K562 (cell line): Measurements from ENCODE around the gene RCC2. TPM values are rescaled to one million over a fixed set of nuclear protein-coding genes. Genes with fewer than 3 reads are reported as not detected.
A peak's percentile ranks its signal among the peaks of the same experiment; 100 is the strongest.

Source experiments
- ATAC-seq: fragments of 200-7000 bp; cut with Tn5 transposase; 3 replicates; pipeline ENCODE4 v1.9.1; 2020; ENCODE audit warnings: moderate library complexity
- BruUV-seq: library from RNA; stranded (reverse); fragments of 400-500 nt; replicated peaks from 2 replicates; lab custom pipeline; 2021; lab: Mats Ljungman, UMichigan
- CTCF ChIA-PET: fragments of 300-600 bp; formaldehyde crosslinking; extraction: SDS; loops from one replicate; lab custom pipeline; 2021; ENCODE audit warnings: low intra/inter-chr PET ratio; lab: Yijun Ruan, JAX
- POLR2A ChIA-PET: fragments of 300-600, 350-650 bp; sonication (Branson Sonifier 250); formaldehyde crosslinking; extraction: SDS; loops from one replicate; lab custom pipeline; 2021; ENCODE audit warnings: antibody characterized with exemption, inconsistent platforms; lab: Yijun Ruan, JAX
- DNase-seq, 4 experiments: peaks; one replicate each; pipeline versions ENCODE4 v3.0.0 to v3.0.0-alpha.2; 2011 to 2018; ENCODE audit warnings: low spot score in 3 of 4, mixed read lengths in 3 of 4; ENCODE audit errors: extremely low read depth in 1 of 4
- FAIRE-seq: peaks from 2 replicates; lab custom pipeline; 2011; peaks lifted over from hg19 to GRCh38; lab: Jason Lieb, UNC
- H2AFZ ChIP-seq: 2 replicates; pipeline ENCODE4 v1.6.0; 2011; ENCODE audit warnings: low read depth, low read length, control low read depth, inconsistent platforms
- H3K27ac ChIP-seq: fragments of 200-600 bp; 3 replicates; pipeline ENCODE4 v1.8.0; 2011; ENCODE audit warnings: low read depth, mild to moderate bottlenecking, control low read depth, inconsistent platforms, low read length, moderate library complexity, mixed read lengths; ENCODE audit errors: extremely low read depth
- H3K27me3 ChIP-seq, 2 experiments: fragments of 300-600 bp in 1 of 2; 2 replicates in 1 of 2; 3 replicates in 1 of 2; pipeline versions ENCODE4 v1.6.0 to v1.8.0; 2011; ENCODE audit warnings: inconsistent platforms in 2 of 2, low read length in 2 of 2, mild to moderate bottlenecking in 1 of 2, mixed read lengths in 1 of 2, moderate library complexity in 1 of 2; ENCODE audit not compliant: control insufficient read depth in 2 of 2, insufficient read depth in 2 of 2
- H3K36me3 ChIP-seq: fragments of 300-600 bp; 3 replicates; pipeline ENCODE4 v1.8.0; 2011; ENCODE audit warnings: mild to moderate bottlenecking, low read length, inconsistent platforms; ENCODE audit not compliant: control insufficient read depth, insufficient read depth
- H3K4me1 ChIP-seq, 2 experiments: fragments of 200-600 bp in 1 of 2; replicated peaks in 1 of 2; 2 replicates in 1 of 2; 3 replicates in 1 of 2; pipeline versions ENCODE4 v1.5.1 to v1.8.0; 2011; ENCODE audit warnings: inconsistent platforms in 2 of 2, low read length in 2 of 2, mild to moderate bottlenecking in 1 of 2, mixed read lengths in 1 of 2, moderate library complexity in 1 of 2; ENCODE audit not compliant: control insufficient read depth in 2 of 2, insufficient read depth in 2 of 2
- H3K4me2 ChIP-seq: 2 replicates; pipeline ENCODE4 v1.6.1; 2011; ENCODE audit warnings: low read length, control low read depth, inconsistent platforms, mixed read lengths; ENCODE audit not compliant: insufficient read depth
- H3K4me3 ChIP-seq: fragments of 200-600 bp; sonication (generic), shearing (Covaris generic); 2 replicates; pipeline ENCODE4 v1.5.1; 2016; ENCODE audit warnings: control low read depth, inconsistent platforms
- H3K79me2 ChIP-seq: fragments of 200-600 bp; 3 replicates; pipeline ENCODE4 v1.8.0; 2011; ENCODE audit warnings: low read length, inconsistent platforms; ENCODE audit not compliant: control insufficient read depth, insufficient read depth
- H3K9ac ChIP-seq, 2 experiments: 2 replicates each; pipeline versions ENCODE4 v1.6.0 to v1.6.1; 2011; ENCODE audit warnings: low read depth in 2 of 2, low read length in 2 of 2, control low read depth in 1 of 2, inconsistent platforms in 1 of 2, mild to moderate bottlenecking in 1 of 2, mixed read lengths in 1 of 2; ENCODE audit not compliant: insufficient read depth in 1 of 2
- H3K9me1 ChIP-seq: one replicate; pipeline ENCODE4 v1.6.0; 2011; ENCODE audit warnings: inconsistent platforms, mild to moderate bottlenecking, low read length, moderate library complexity; ENCODE audit not compliant: control insufficient read depth, insufficient read depth
- H3K9me3 ChIP-seq: replicated peaks from 2 replicates; pipeline ENCODE4 v1.5.1; 2011; ENCODE audit warnings: low read depth, low read length, inconsistent platforms; ENCODE audit not compliant: control insufficient read depth, insufficient read depth
- H4K20me1 ChIP-seq: replicated peaks from 2 replicates; pipeline ENCODE4 v1.6.1; 2011; ENCODE audit warnings: low read length, inconsistent platforms, mixed read lengths; ENCODE audit not compliant: control insufficient read depth, insufficient read depth
- CXXC5 ChIP-seq: fragments of 250-450 bp; sonication (Bioruptor Pico); IDR thresholded peaks from 2 replicates; pipeline ENCODE4 v1.8.0; 2022; ENCODE audit warnings: inconsistent platforms, mild to moderate bottlenecking, moderate library complexity
- DPF2 ChIP-seq: fragments of 450-650 bp; IDR thresholded peaks from 2 replicates; pipeline ENCODE4 v1.6.1; 2016
- NFRKB ChIP-seq: fragments of 450-650 bp; IDR thresholded peaks from 2 replicates; pipeline ENCODE4 v1.6.1; 2016; ENCODE audit warnings: low read depth
- NFYB ChIP-seq: IDR thresholded peaks from 2 replicates; pipeline ENCODE4 v1.6.1; 2011; ENCODE audit warnings: mild to moderate bottlenecking, moderate library complexity; ENCODE audit not compliant: insufficient read length; ENCODE audit errors: extremely low read depth
- PHF20 ChIP-seq: fragments of 450-650 bp; IDR thresholded peaks from 2 replicates; pipeline ENCODE4 v1.6.1; 2018; ENCODE audit not compliant: partially characterized antibody
- STAT5B ChIP-seq: fragments of 250-450 bp; sonication (Bioruptor Pico); IDR thresholded peaks from 2 replicates; pipeline ENCODE4 v1.8.0; 2021; ENCODE audit warnings: mild to moderate bottlenecking, inconsistent platforms
- TOE1 ChIP-seq, 2 experiments: fragments of 450-650 bp in 1 of 2; sonication (generic) in 1 of 2; formaldehyde crosslinking in 1 of 2; IDR thresholded peaks; 2 replicates each; pipeline versions ENCODE4 v1.7.1 to v1.8.0; 2016 to 2022; ENCODE audit warnings: borderline replicate concordance in 2 of 2, mild to moderate bottlenecking in 2 of 2, antibody characterized with exemption in 1 of 2, inconsistent platforms in 1 of 2, low read depth in 1 of 2, missing genetic modification reagents in 1 of 2, moderate library complexity in 1 of 2
- ZNF217 ChIP-seq: sonication (generic); formaldehyde crosslinking; IDR thresholded peaks from 2 replicates; pipeline ENCODE4 v1.8.0; 2022; ENCODE audit warnings: mild to moderate bottlenecking, missing genetic modification reagents
- ZNF830 ChIP-seq: fragments of 250-450 bp; sonication (Bioruptor Pico); IDR thresholded peaks from 2 replicates; pipeline ENCODE4 v1.5.0; 2021; ENCODE audit warnings: mild to moderate bottlenecking
- WGBS: fragments of 100-300 bp; shearing (Covaris generic); methylation state at CpG from one replicate; pipeline ENCODE4 v1.1.6; 2016; ENCODE audit warnings: low coverage, mixed read lengths; ENCODE audit not compliant: insufficient coverage; ENCODE audit errors: missing lambda C conversion rate; 5-methylcytosine and 5-hydroxymethylcytosine counted together
- in situ Hi-C: fragments of 300-500 bp; cut with MboI; formaldehyde crosslinking; loops from 4 replicates; pipeline ENCODE4 v1.15.0; 2018; ENCODE audit warnings: inconsistent platforms, mixed read lengths
- intact Hi-C: fragments of 100-400 bp; cut with micrococcal nuclease; formaldehyde crosslinking; loops from 2 replicates; pipeline ENCODE4 v1.14.2; 2022
- polyA plus RNA-seq, 8 experiments: library from polyadenylated mRNA; depleted of rRNA in 4 of 8; stranded (reverse) in 5 of 8; unstranded in 3 of 8; fragments of >200 nt; fragmentation: Nextera tagmentation in 2 of 8; fragmentation: Illumina TruSeq in 1 of 8; extraction: Ambion mirVana in 2 of 8; extraction: Trizol in 1 of 8; gene quantifications; 2 replicates each; pipeline versions ENCODE4 v1.2.1 to v1.2.3, GENCODE V29; 2011 to 2014; ENCODE audit warnings: inconsistent platforms in 1 of 8, missing spikeins in 1 of 8
- total RNA-seq, 7 experiments: library from RNA; depleted of rRNA in 6 of 7; stranded (reverse); fragments of >200 nt in 6 of 7; fragmentation: Illumina TruSeq in 2 of 7; extraction: Trizol in 2 of 7; gene quantifications; 2 replicates each; pipeline versions ENCODE4 v1.2.1 to v1.2.3, GENCODE V29; 2011 to 2021; ENCODE audit warnings: low replicate concordance in 1 of 7
- TF ChIP-seq, protein P1 (sequence below): fragments of 450-650 bp; formaldehyde crosslinking; IDR thresholded peaks from 2 replicates; pipeline ENCODE4 v1.4.0; 2020; ENCODE audit warnings: mild to moderate bottlenecking, mixed read lengths
- TF ChIP-seq, protein P2 (sequence below): sonication (generic); formaldehyde crosslinking; IDR thresholded peaks from 2 replicates; pipeline ENCODE4 v1.8.0; 2022; ENCODE audit warnings: mild to moderate bottlenecking, missing genetic modification reagents
- TF ChIP-seq, protein P3 (sequence below): sonication (generic); formaldehyde crosslinking; IDR thresholded peaks from 2 replicates; pipeline ENCODE4 v1.5.0; 2020; ENCODE audit warnings: missing genetic modification reagents
- TF ChIP-seq, protein P4 (sequence below): sonication (generic); formaldehyde crosslinking; IDR thresholded peaks from 2 replicates; pipeline ENCODE4 v1.8.1; 2023; ENCODE audit warnings: missing genetic modification reagents, mild to moderate bottlenecking, borderline replicate concordance

The RCC2 gene
- total and polyA plus RNA-seq, 9 of the 15 experiments (the other 6 are each of a cell fraction or from before 2014, with no cell fraction given): 31.8 to 292 (median 116) TPM

DNA sequence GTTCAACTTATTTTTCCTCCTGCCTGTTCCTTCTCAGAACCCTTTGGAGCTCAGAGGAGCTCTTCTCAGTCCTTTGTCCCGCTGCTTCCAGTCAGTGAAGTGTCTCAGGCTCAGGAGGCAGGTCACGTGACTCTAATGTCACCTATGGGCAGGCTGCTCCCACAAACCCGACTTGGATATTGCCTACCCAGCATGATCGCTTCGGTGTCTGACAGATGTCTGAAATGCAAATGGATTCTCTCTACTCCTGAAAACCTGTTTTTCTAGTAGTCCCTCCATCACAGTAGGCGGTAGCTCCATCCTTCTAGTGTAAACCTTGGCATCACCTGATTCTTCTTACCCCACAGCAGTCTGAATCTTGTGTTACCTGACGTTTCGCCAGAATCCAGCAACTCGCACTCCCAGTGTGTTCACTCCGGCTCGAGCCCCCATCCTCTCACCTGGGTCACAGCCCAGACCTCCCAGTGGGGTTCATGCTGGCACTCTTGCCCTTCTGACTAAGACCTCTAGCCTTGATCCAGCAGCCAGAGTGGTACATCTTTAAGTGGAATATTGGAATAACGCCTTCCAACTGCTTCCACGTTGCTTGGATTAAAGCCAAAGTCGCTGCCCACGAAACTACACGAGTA is 62.0 kb downstream of the RCC2 start:
- no TSS peak for BruUV-seq
- ChIA-PET CTCF (no interaction called here), POLR2A (interaction anchor here (0.7 kb wide), 1 partner anchor 9 kb away, joined by 3 read pairs; no protein-coding TSS in a partner anchor)
- Histone ChIP-seq H3K27ac (no peak overlapping the region), H3K9me1 (no peaks in the 10 kb centered on the region), H4K20me1 (peaks cover 22% of the 10 kb centered on the region), H3K9ac (no peak overlapping the region), H3K36me3 (no peaks in the 10 kb centered on the region), H2AFZ (no peak overlapping the region), H3K79me2 (no peaks in the 10 kb centered on the region), H3K9me3 (no peaks in the 10 kb centered on the region), H3K4me1 (no peaks in the 10 kb centered on the region), H3K27me3 (peaks cover 57 to 83% of the 10 kb centered on the region in 2 experiments), H3K4me2 (no peak overlapping the region), H3K4me3 (no peak overlapping the region)
- ATAC-seq (no peak), FAIRE-seq (no peak), DNase-seq (peak in 1 of 4 experiments; percentile 50)
- intact Hi-C loops (no loop called here), in situ Hi-C loops (no loop called here)
- WGBS: 0% methylated on average over 16 of the region's 16 CpGs
- TF ChIP-seq PHF20: no peak
- TF ChIP-seq CXXC5 (CRISPR knock-in tag): no peak
- TF ChIP-seq, protein P1, sequence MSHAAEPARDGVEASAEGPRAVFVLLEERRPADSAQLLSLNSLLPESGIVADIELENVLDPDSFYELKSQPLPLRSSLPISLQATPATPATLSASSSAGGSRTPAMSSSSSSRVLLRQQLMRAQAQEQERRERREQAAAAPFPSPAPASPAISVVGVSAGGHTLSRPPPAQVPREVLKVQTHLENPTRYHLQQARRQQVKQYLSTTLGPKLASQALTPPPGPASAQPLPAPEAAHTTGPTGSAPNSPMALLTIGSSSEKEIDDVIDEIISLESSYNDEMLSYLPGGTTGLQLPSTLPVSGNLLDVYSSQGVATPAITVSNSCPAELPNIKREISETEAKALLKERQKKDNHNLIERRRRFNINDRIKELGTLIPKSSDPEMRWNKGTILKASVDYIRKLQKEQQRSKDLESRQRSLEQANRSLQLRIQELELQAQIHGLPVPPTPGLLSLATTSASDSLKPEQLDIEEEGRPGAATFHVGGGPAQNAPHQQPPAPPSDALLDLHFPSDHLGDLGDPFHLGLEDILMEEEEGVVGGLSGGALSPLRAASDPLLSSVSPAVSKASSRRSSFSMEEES (CRISPR knock-in tag): peak; percentile 96
- no peak for TF ChIP-seq DPF2
- TF ChIP-seq, protein P2, sequence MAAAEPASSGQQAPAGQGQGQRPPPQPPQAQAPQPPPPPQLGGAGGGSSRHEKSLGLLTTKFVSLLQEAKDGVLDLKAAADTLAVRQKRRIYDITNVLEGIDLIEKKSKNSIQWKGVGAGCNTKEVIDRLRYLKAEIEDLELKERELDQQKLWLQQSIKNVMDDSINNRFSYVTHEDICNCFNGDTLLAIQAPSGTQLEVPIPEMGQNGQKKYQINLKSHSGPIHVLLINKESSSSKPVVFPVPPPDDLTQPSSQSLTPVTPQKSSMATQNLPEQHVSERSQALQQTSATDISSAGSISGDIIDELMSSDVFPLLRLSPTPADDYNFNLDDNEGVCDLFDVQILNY (CRISPR knock-in tag): no peak
- no peak for TF ChIP-seq NFYB
- peak; percentile 94 for TF ChIP-seq TOE1 (IDR thresholded peaks at IDR 0.05; ENCODE audit: borderline replicate concordance)
- no peak for TF ChIP-seq TOE1 (CRISPR knock-in tag; IDR thresholded peaks at IDR 0.05; ENCODE audit: borderline replicate concordance, low read depth)
- TF ChIP-seq ZNF830 (CRISPR knock-in tag): no peak
- TF ChIP-seq NFRKB: no peak
- no peak for TF ChIP-seq ZNF217 (CRISPR knock-in tag)
- TF ChIP-seq, protein P3, sequence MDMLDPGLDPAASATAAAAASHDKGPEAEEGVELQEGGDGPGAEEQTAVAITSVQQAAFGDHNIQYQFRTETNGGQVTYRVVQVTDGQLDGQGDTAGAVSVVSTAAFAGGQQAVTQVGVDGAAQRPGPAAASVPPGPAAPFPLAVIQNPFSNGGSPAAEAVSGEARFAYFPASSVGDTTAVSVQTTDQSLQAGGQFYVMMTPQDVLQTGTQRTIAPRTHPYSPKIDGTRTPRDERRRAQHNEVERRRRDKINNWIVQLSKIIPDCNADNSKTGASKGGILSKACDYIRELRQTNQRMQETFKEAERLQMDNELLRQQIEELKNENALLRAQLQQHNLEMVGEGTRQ (CRISPR knock-in tag): peak; percentile 80
- TF ChIP-seq, protein P4, sequence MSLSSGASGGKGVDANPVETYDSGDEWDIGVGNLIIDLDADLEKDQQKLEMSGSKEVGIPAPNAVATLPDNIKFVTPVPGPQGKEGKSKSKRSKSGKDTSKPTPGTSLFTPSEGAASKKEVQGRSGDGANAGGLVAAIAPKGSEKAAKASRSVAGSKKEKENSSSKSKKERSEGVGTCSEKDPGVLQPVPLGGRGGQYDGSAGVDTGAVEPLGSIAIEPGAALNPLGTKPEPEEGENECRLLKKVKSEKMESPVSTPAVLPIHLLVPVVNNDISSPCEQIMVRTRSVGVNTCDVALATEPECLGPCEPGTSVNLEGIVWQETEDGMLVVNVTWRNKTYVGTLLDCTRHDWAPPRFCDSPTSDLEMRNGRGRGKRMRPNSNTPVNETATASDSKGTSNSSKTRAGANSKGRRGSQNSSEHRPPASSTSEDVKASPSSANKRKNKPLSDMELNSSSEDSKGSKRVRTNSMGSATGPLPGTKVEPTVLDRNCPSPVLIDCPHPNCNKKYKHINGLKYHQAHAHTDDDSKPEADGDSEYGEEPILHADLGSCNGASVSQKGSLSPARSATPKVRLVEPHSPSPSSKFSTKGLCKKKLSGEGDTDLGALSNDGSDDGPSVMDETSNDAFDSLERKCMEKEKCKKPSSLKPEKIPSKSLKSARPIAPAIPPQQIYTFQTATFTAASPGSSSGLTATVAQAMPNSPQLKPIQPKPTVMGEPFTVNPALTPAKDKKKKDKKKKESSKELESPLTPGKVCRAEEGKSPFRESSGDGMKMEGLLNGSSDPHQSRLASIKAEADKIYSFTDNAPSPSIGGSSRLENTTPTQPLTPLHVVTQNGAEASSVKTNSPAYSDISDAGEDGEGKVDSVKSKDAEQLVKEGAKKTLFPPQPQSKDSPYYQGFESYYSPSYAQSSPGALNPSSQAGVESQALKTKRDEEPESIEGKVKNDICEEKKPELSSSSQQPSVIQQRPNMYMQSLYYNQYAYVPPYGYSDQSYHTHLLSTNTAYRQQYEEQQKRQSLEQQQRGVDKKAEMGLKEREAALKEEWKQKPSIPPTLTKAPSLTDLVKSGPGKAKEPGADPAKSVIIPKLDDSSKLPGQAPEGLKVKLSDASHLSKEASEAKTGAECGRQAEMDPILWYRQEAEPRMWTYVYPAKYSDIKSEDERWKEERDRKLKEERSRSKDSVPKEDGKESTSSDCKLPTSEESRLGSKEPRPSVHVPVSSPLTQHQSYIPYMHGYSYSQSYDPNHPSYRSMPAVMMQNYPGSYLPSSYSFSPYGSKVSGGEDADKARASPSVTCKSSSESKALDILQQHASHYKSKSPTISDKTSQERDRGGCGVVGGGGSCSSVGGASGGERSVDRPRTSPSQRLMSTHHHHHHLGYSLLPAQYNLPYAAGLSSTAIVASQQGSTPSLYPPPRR (CRISPR knock-in tag): no peak
- no peak for TF ChIP-seq STAT5B (CRISPR knock-in tag)
